ENCODE data around the gene SORCS2. TPM values are rescaled to one million over a fixed set of nuclear protein-coding genes. Genes with fewer than 3 reads are reported as not detected.

SORCS2 gene
- total RNA-seq, 1 donor from 2014 or later, result not detected

- Mint-ChIP-seq H3K27ac (no peak overlapping the region), H3K4me3 (no peak overlapping the region), H3K9me3 (no peaks in the 10 kb centered on the region), H3K36me3 (ENCODE audit: low read depth) (no peaks in the 10 kb centered on the region), H3K4me1 (no peaks in the 10 kb centered on the region), H3K27me3 (no peaks in the 10 kb centered on the region)
- intact Hi-C loops (cut with micrococcal nuclease), result no loop called here
- ChIA-PET POLR2A (no interaction called here), CTCF (no interaction called here)
- TF ChIP-seq, protein P1, sequence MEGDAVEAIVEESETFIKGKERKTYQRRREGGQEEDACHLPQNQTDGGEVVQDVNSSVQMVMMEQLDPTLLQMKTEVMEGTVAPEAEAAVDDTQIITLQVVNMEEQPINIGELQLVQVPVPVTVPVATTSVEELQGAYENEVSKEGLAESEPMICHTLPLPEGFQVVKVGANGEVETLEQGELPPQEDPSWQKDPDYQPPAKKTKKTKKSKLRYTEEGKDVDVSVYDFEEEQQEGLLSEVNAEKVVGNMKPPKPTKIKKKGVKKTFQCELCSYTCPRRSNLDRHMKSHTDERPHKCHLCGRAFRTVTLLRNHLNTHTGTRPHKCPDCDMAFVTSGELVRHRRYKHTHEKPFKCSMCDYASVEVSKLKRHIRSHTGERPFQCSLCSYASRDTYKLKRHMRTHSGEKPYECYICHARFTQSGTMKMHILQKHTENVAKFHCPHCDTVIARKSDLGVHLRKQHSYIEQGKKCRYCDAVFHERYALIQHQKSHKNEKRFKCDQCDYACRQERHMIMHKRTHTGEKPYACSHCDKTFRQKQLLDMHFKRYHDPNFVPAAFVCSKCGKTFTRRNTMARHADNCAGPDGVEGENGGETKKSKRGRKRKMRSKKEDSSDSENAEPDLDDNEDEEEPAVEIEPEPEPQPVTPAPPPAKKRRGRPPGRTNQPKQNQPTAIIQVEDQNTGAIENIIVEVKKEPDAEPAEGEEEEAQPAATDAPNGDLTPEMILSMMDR (IDR thresholded peaks at IDR 0.05), result no peak
- ATAC-seq (ENCODE audit: low read depth), result no peak
- DNase-seq, result no peak
These were observed 74.4 kb downstream of the SORCS2 start for GRCh38 chr4:7266525-7267292.

- no peak overlapping the region for H3K27ac Mint-ChIP-seq
- TF ChIP-seq, protein P1 (IDR thresholded peaks at IDR 0.05), result no peak
- DNase-seq (no peak), ATAC-seq (ENCODE audit: low read depth) (no peak)
- ChIA-PET POLR2A (no interaction called here), CTCF (no interaction called here)
- no peaks in the 10 kb centered on the region for H3K36me3 Mint-ChIP-seq (ENCODE audit: low read depth)
- no peaks in the 10 kb centered on the region for H3K9me3 Mint-ChIP-seq
- no peak overlapping the region for H3K4me3 Mint-ChIP-seq
- intact Hi-C loops (cut with micrococcal nuclease), result no loop called here
- no peaks in the 10 kb centered on the region for H3K4me1 Mint-ChIP-seq
- no peaks in the 10 kb centered on the region for H3K27me3 Mint-ChIP-seq
These were observed 75.5 kb downstream of the SORCS2 start for GRCh38 chr4:7267829-7268228.

GRCh38 chr4:7268941-7269340, 76.6 kb downstream of the SORCS2 start:
- POLR2A ChIA-PET, result no interaction called here
- DNase-seq (no peak), ATAC-seq (ENCODE audit: low read depth) (no peak)
- intact Hi-C loops (cut with micrococcal nuclease), result no loop called here
- TF ChIP-seq, protein P1 (IDR thresholded peaks at IDR 0.05), result no peak
- no peaks in the 10 kb centered on the region for H3K27me3 Mint-ChIP-seq
- CTCF ChIA-PET, result no interaction called here
- no peaks in the 10 kb centered on the region for H3K9me3 Mint-ChIP-seq
- no peaks in the 10 kb centered on the region for H3K36me3 Mint-ChIP-seq (ENCODE audit: low read depth)
- H3K4me3 Mint-ChIP-seq, result no peak overlapping the region
- H3K27ac Mint-ChIP-seq, result no peak overlapping the region
- H3K4me1 Mint-ChIP-seq, result no peaks in the 10 kb centered on the region

DNA sequence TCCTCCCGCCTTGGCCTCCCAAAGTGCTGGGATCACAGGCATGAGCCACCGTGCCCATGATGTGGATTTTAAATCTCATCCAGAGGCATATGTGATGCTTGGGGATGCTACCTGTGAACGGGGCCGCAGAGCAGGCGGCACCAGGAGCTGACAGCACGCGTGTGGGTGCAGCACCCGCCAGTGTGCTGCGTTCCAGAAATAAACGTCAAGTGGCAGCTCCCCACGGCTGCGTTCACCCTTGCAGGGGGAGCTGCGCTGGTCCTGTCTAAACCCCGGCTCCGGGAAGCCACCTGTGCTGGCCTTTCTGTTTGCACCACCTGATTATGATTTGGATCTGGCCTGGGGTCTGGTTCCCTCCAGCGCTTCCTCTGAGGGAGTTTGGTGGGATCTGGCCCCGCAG, 77.8 kb downstream of the SORCS2 start:
- Mint-ChIP-seq H3K27me3 (no peaks in the 10 kb centered on the region), H3K4me1 (no peaks in the 10 kb centered on the region), H3K36me3 (ENCODE audit: low read depth) (no peaks in the 10 kb centered on the region), H3K27ac (no peak overlapping the region), H3K9me3 (no peaks in the 10 kb centered on the region), H3K4me3 (no peak overlapping the region)
- TF ChIP-seq, protein P1 (IDR thresholded peaks at IDR 0.05), result no peak
- CTCF ChIA-PET, result no interaction called here
- DNase-seq (no peak), ATAC-seq (ENCODE audit: low read depth) (no peak)
- POLR2A ChIA-PET, result no interaction called here
- intact Hi-C loops (cut with micrococcal nuclease), result no loop called here

DNA sequence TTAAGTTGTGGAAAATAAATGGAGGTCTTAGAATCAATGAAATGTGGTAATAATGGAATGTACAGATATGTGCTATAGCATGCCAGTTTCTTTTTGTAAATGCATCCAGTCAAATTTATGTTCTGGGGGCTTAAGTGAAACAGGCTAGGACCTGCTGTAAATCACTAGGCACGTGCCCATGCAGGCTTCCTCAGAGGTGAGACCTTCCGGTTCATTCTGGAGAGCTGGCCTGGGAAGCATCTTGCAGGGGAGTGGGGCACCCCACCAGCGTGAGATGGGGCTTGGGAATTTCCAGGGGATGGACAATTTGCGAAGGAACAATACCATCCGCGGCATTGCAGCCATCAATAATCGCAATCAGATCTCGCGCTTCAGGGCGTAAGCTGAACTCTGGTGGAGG, 80.1 kb downstream of the SORCS2 start:
- Mint-ChIP-seq H3K27ac (no peak overlapping the region), H3K36me3 (ENCODE audit: low read depth) (no peaks in the 10 kb centered on the region), H3K27me3 (no peaks in the 10 kb centered on the region), H3K4me1 (no peaks in the 10 kb centered on the region), H3K4me3 (no peak overlapping the region), H3K9me3 (no peaks in the 10 kb centered on the region)
- ChIA-PET POLR2A (no interaction called here), CTCF (no interaction called here)
- TF ChIP-seq, protein P1 (IDR thresholded peaks at IDR 0.05), result no peak
- intact Hi-C loops (cut with micrococcal nuclease), result no loop called here
- no peak for ATAC-seq (ENCODE audit: low read depth)
- no peak for DNase-seq

Measured in activated B cell treated with CpG ODN at 0.5 μM for 24 hours (primary cell).